ENCODE data around the gene BIN2. TPM values are rescaled to one million over a fixed set of nuclear protein-coding genes. Genes with fewer than 3 reads are reported as not detected.

The BIN2 gene
- total RNA-seq, 1 donor from 2014 or later, result 33.2 TPM

DNA sequence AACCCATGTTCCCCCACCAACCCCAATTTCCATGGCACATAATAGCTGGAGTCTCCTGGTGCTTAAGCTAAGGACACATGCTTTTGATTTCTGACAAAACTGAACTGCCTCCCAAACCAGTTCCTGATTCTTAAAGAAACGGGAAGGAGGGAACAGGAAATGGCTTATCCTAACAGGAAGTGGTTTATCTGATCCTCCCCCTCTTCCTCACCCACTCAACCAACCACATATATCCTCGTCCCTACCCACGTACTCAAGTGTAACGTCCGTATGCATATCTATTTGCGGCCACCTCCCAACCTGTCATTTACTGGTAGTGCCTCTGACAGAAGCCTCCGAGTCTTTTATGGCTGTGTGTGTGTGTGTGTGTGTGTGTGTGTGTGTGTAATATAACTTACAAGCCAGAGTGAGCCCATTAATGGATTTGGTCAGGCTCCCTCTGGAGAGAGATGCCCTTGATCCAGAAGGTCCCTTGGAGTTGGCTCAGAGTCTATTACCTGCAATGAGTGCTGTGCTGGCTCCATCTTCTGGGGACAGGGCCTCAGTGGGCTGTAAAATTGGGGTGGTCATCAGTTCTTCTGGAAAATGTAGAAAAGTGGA is 77.6 kb downstream of the BIN2 start:
- peaks cover 48% of the 10 kb centered on the region for H3K4me1 Mint-ChIP-seq
- peaks cover 26% of the 10 kb centered on the region for H3K36me3 Mint-ChIP-seq (ENCODE audit: low read depth)
- H3K27me3 Mint-ChIP-seq, result no peaks in the 10 kb centered on the region
- intact Hi-C loops (cut with micrococcal nuclease), result no loop called here
- H3K27ac Mint-ChIP-seq, result peak overlapping the region; percentile 77
- DNase-seq, result peak; percentile 82
- H3K9me3 Mint-ChIP-seq, result no peaks in the 10 kb centered on the region
- H3K4me3 Mint-ChIP-seq, result peak overlapping the region; percentile 32

- Mint-ChIP-seq H3K4me3 (peak overlapping the region; percentile 32), H3K27me3 (no peaks in the 10 kb centered on the region), H3K4me1 (peaks cover 53% of the 10 kb centered on the region), H3K36me3 (ENCODE audit: low read depth) (peaks cover 33% of the 10 kb centered on the region), H3K9me3 (no peaks in the 10 kb centered on the region), H3K27ac (peak overlapping the region; percentile 77)
- intact Hi-C loops (cut with micrococcal nuclease), result no loop called here
- peak; percentile 61 for DNase-seq
Measured at GRCh38 chr12:51245476-51246253, 78.3 kb downstream of the BIN2 start.

DNA sequence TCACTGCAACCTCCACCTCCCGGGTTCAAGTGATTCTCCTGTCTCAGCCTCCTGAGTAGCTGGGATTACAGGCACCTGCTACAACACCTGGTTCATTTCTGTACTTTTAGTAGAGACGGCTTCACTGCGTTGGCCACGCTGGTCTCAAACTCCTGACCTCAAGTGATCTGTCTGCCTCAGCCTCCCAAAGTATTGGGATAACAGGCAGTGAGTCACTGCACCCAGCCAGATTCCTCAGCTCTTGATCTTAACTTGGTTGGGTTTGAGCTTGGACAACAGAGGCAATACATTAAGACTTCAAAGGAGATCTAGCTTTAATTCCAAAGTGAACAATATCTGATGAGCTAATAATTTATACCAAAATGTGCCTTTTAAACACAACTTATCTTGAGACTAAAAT is 79.7 kb downstream of the BIN2 start:
- Mint-ChIP-seq H3K4me3 (no peak overlapping the region), H3K9me3 (no peaks in the 10 kb centered on the region), H3K27me3 (no peaks in the 10 kb centered on the region), H3K36me3 (ENCODE audit: low read depth) (peaks cover 42% of the 10 kb centered on the region), H3K27ac (no peak overlapping the region), H3K4me1 (peaks cover 64% of the 10 kb centered on the region)
- no peak for DNase-seq
- intact Hi-C loops (cut with micrococcal nuclease), result no loop called here

- no peaks in the 10 kb centered on the region for H3K9me3 Mint-ChIP-seq
- H3K4me1 Mint-ChIP-seq, result peaks cover 66% of the 10 kb centered on the region
- no peak for DNase-seq
- H3K27me3 Mint-ChIP-seq, result no peaks in the 10 kb centered on the region
- H3K36me3 Mint-ChIP-seq (ENCODE audit: low read depth), result peaks cover 46% of the 10 kb centered on the region
- no peak overlapping the region for H3K4me3 Mint-ChIP-seq
- H3K27ac Mint-ChIP-seq, result peak overlapping the region; percentile 39
- intact Hi-C loops (cut with micrococcal nuclease), result no loop called here
Measured at GRCh38 chr12:51242876-51243275, 81.1 kb downstream of the BIN2 start.

GRCh38 chr12:51242120-51242519 is 81.9 kb downstream of the BIN2 start:
- no peak for DNase-seq
- Mint-ChIP-seq H3K27ac (peak overlapping the region; percentile 80), H3K4me1 (peaks cover 61% of the 10 kb centered on the region), H3K27me3 (no peaks in the 10 kb centered on the region), H3K4me3 (peak overlapping the region; percentile 19), H3K9me3 (no peaks in the 10 kb centered on the region), H3K36me3 (ENCODE audit: low read depth) (peaks cover 46% of the 10 kb centered on the region)
- intact Hi-C loops (cut with micrococcal nuclease), result no loop called here

GRCh38 chr12:51240971-51241370 is 83.0 kb downstream of the BIN2 start:
- peaks cover 41% of the 10 kb centered on the region for H3K36me3 Mint-ChIP-seq (ENCODE audit: low read depth)
- peak overlapping the region; percentile 70 for H3K27ac Mint-ChIP-seq
- intact Hi-C loops (cut with micrococcal nuclease), result no loop called here
- peak overlapping the region; percentile 93 for H3K4me3 Mint-ChIP-seq
- no peak for DNase-seq
- H3K4me1 Mint-ChIP-seq, result peaks cover 52% of the 10 kb centered on the region
- H3K27me3 Mint-ChIP-seq, result no peaks in the 10 kb centered on the region
- H3K9me3 Mint-ChIP-seq, result no peaks in the 10 kb centered on the region

- peaks cover 34% of the 10 kb centered on the region for H3K36me3 Mint-ChIP-seq (ENCODE audit: low read depth)
- peak within 1 kb of the TSS; percentile 93 for H3K4me3 Mint-ChIP-seq
- peaks cover 1% of the 10 kb centered on the region for H3K27me3 Mint-ChIP-seq
- peak; percentile 97 for DNase-seq
- intact Hi-C loops (cut with micrococcal nuclease), result loop anchor here (1.0 to 5.0 kb wide), 7 partner anchors 20 to 476 kb away; partner anchors contain the start of genes ATF1, CSRNP2, LETMD1 and POU6F1
- no peaks in the 10 kb centered on the region for H3K9me3 Mint-ChIP-seq
- H3K27ac Mint-ChIP-seq, result peak within 1 kb of the TSS; percentile 100
- H3K4me1 Mint-ChIP-seq, result peaks cover 38% of the 10 kb centered on the region
Measured at GRCh38 chr12:51238510-51239334, 85.3 kb downstream of the BIN2 start, which contains the start of gene DAZAP2. Gene DAZAP2 (plus strand): TSS chr12:51238826. CDS start chr12:51238908, 82 bp downstream.

DNA sequence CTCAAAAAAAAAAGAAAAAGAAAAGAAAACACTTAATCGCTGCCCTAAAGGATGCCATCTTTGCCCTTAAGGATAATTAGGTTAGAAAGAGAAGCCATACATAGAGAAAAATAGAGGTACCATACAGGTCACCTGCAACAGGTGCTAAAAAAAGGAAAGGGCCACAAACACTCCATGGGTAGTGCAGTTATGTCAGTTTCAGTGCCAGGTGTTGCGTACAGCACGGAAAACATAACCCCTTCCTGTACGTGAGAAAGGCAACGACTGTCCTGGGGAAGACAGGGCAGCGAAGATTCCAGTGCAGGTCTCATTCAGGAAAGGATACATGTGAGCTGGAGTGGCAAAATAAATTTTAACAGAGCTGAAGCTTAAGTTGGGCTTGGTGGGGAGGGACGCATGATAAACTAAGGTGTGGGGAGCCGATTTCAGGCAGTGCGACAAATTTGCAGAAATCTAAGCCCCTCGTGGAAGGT is 85.9 kb downstream of the BIN2 start:
- peaks cover 37% of the 10 kb centered on the region for H3K4me1 Mint-ChIP-seq
- H3K4me3 Mint-ChIP-seq, result peak overlapping the region; percentile 93
- peak; percentile 79 for DNase-seq
- peaks cover 3% of the 10 kb centered on the region for H3K27me3 Mint-ChIP-seq
- H3K36me3 Mint-ChIP-seq (ENCODE audit: low read depth), result peaks cover 33% of the 10 kb centered on the region
- no peaks in the 10 kb centered on the region for H3K9me3 Mint-ChIP-seq
- intact Hi-C loops (cut with micrococcal nuclease), result loop anchor here (1.0 to 5.0 kb wide), 6 partner anchors 20 to 476 kb away; partner anchors contain the start of genes ATF1, CSRNP2, POU6F1 and SMAGP
- H3K27ac Mint-ChIP-seq, result peak overlapping the region; percentile 100

DNA sequence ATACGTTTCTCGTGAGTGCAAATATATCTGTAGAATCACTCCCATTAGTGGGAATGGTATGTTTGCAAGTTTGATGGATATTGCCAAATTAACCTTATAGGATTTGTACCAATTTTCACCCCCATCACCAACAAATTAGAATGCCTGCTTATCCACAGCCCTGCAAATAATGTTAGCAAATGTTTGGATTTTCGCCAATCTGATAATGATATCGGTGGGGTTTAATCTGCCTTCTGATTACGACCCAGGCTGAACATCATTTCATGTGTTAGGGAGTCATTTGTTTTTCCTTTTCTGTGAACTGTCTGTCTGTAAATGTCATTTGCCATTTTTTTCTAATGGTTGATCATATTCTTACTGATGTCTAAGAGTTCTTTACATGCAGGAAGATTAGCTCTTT is 89.4 kb downstream of the BIN2 start:
- no peaks in the 10 kb centered on the region for H3K9me3 Mint-ChIP-seq
- intact Hi-C loops (cut with micrococcal nuclease), result no loop called here
- no peak overlapping the region for H3K27ac Mint-ChIP-seq
- peaks cover 6% of the 10 kb centered on the region for H3K27me3 Mint-ChIP-seq
- peaks cover 9% of the 10 kb centered on the region for H3K4me1 Mint-ChIP-seq
- peaks cover 4% of the 10 kb centered on the region for H3K36me3 Mint-ChIP-seq (ENCODE audit: low read depth)
- no peak overlapping the region for H3K4me3 Mint-ChIP-seq
- DNase-seq, result no peak

GRCh38 chr12:51232642-51233041 is 91.3 kb downstream of the BIN2 start:
- intact Hi-C loops (cut with micrococcal nuclease), result no loop called here
- peaks cover 6% of the 10 kb centered on the region for H3K27me3 Mint-ChIP-seq
- H3K4me1 Mint-ChIP-seq, result peaks cover 1% of the 10 kb centered on the region
- H3K36me3 Mint-ChIP-seq (ENCODE audit: low read depth), result no peaks in the 10 kb centered on the region
- no peak for DNase-seq
- no peaks in the 10 kb centered on the region for H3K9me3 Mint-ChIP-seq
- no peak overlapping the region for H3K27ac Mint-ChIP-seq
- H3K4me3 Mint-ChIP-seq, result no peak overlapping the region

Other genes with a start within 250 kb of the BIN2 start
- 22.7 and 22.9 TPM in 2 replicates for gene CSRNP2, start 240.6 kb downstream of the BIN2 start, total RNA-seq
- gene TFCP2, start 151.0 kb downstream of the BIN2 start, total RNA-seq, result 43.1 and 46.3 TPM in 2 replicates
- gene POU6F1, start 106.1 kb downstream of the BIN2 start, total RNA-seq, result 5.1 and 9.0 TPM in 2 replicates
- 135 and 146 TPM in 2 replicates for gene DAZAP2, start 85.3 kb downstream of the BIN2 start, total RNA-seq
- 0.24 and 0.26 TPM in 2 replicates for gene SMAGP, start 53.8 kb downstream of the BIN2 start, total RNA-seq
- gene CELA1, start 22.5 kb upstream of the BIN2 start, total RNA-seq, result not detected in 2 replicates
- gene GALNT6, start 67.2 kb upstream of the BIN2 start, total RNA-seq, result 10.7 and 12.8 TPM in 2 replicates
- gene SLC4A8, start 100.7 kb upstream of the BIN2 start, total RNA-seq, result 1.4 and 2.3 TPM in 2 replicates

All from activated CD4-positive, alpha-beta T cell treated with anti-CD3 and anti-CD28 coated beads, Interleukin-2, amount 10 ng/mL, durations not matched to agents 24 days and 14 days (primary cell).